NOMO-1 treated with DMSO at 0.1 percent for 48 hours (cell line): ENCODE results near the gene PTPDC1.

Experiments used
- DNase-seq: peaks from one replicate; lab custom pipeline; 2025; ENCODE audit not compliant: unreplicated experiment; lab: John Stamatoyannopoulos, UW

The PTPDC1 gene

DNA sequence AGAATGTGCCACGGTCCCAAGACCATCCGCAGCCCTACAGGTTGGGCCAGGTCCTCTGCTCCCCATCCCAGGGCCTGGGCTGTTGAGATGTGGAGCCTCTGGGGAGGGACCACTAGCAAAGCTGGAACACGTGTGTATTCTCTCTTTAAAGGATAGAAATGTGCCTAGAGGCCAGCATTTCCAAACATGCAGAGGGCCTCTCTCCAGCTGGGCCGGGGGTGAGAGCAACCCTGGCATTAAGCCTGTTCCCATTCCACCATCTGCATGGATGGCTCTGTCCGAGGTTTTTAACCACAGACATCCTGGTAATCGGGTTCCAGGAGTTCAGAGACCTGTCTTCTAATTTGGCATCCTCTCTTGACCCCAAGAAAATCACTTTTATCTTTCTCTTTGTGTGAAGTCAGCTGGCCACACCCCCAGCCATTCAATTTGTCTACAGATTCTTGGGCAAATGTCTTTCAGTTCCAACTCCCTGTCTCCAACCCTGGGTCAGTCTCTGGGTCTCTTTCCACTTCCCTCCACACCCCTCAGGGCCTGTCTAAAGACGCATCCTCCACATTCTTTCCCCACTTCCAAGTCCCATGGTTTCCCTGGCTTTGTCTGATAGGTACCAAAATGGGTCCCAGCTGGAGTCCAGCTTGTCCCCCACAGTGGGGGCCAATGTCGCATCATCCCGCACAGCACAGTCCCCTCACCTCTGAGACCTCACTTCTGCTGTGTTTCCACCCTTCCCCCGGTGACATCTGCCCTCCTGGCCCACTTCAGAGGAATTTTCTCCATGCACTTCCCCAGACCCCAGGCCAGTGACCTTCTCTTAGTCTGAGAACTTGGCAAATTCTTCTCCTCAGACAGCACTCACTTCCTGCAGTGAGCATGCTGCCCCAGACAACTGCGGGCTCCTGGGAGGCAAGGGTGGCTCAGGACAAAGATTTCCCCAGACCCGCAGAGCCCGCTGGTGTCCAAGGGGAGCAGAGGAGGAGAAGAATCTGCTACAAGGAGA lies 56.8 kb downstream of the PTPDC1 start:
- no peak for DNase-seq

GRCh38 chr9:94142353-94142752 lies 58.1 kb downstream of the PTPDC1 start:
- no peak for DNase-seq

DNA sequence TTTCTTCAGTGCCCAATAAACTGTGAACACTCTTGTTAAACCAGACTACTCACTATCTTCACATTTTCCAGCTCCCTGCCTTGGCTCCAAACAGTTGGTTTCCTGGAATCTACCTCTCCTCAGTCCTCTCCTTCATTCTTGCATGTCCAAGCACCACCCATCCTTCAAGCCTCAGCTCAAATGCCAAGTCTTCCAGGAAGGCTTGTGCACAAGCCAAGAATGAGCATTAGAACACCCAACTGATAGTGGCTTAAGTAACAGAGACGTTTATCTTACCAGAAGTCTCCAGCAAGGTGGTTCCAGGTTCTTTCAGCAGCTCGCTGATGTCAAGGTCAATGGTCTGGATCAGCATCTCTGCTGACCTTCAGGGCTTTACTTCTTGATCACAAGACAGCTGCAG lies 60.1 kb downstream of the PTPDC1 start:
- DNase-seq: no peak

- no peak for DNase-seq
Measured at GRCh38 chr9:94145640-94146039, 61.4 kb downstream of the PTPDC1 start.

GRCh38 chr9:94147776-94148175 lies 63.5 kb downstream of the PTPDC1 start:
- DNase-seq: no peak

- no peak for DNase-seq
Measured at GRCh38 chr9:94148419-94148818, 64.2 kb downstream of the PTPDC1 start.

GRCh38 chr9:94149696-94150095 lies 65.4 kb downstream of the PTPDC1 start:
- DNase-seq: no peak

- no peak for DNase-seq
Measured at GRCh38 chr9:94150279-94150828, 66.1 kb downstream of the PTPDC1 start.

- DNase-seq: no peak
Measured at GRCh38 chr9:94150890-94151650, 66.8 kb downstream of the PTPDC1 start.

DNA sequence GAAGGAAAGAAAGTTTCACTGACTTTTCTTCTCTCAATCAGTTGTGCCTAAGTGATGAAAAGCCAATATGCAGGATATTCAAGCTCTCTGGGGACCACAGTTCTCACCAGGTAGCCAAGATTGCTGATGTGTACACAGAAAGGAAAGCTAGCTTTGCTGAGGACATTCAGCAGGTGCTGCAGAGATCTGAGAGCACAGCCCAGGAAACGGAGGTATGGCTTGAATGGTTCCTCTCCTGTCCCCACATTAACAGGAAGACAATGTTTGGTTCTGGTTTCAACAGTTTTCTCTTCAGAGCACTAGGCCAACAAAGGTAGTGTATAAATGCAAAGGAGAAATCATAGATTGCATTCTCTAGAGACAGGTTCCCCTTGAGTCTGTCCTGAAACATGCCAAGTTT lies 69.6 kb downstream of the PTPDC1 start:
- no peak for DNase-seq

GRCh38 chr9:94156348-94157049 lies 72.2 kb downstream of the PTPDC1 start:
- DNase-seq: no peak

DNA sequence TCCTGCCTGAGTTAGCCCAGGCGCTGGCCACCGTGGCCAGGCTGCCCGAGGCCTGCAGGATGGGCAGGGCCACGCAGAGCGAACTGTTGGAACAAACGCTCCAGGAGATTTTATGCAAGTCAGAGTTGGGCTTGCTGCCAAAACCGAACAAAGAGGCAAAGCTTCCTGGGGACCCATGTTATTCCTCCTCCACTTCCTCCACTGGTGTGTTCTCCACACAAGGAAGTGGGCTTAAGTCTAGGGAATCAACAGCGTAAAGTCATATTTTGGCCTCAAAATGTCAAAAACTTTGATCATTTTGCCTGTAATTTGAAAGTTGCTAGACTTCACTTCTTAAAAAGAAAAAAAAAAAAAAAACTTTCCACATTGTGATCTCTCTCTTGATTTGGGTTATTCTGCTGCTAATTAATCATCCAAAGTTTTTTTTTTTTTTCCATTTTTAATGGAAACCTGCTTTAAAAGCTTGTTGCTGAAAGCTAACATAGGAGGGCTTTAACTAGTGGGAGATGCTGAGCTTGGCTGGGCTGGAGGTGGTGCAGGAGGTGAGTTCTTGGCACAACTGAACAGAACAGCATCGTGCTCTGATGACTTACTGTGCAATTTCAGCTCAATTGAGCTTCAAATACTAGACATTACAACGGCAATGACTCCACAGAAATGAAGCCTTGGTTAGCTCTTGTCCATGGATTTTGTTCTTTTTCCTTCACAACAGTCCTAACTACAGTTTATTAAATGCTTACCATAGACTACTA lies 73.0 kb downstream of the PTPDC1 start:
- no peak for DNase-seq
